Mucosa of descending colon (tissue), 3 donors: ENCODE results near the gene RAB23. TPM values are rescaled to one million over a fixed set of nuclear protein-coding genes. Genes with fewer than 3 reads are reported as not detected.

Experiments used
- ATAC-seq: fragments of 200-7000 bp; cut with Tn5 transposase; one replicate; pipeline ENCODE4 v1.9.1; 2020; ENCODE audit warnings: mild to moderate bottlenecking, moderate library complexity
- DNase-seq, 3 donors: peaks; one replicate each; pipeline ENCODE4 v3.0.0-alpha.2; 2020
- H3K36me3 ChIP-seq: fragments of 200-600 bp; one replicate; pipeline ENCODE4 v1.8.0; 2021; ENCODE audit warnings: low read depth, mild to moderate bottlenecking
- H3K4me1 ChIP-seq: fragments of 200-600 bp; one replicate; pipeline ENCODE4 v1.8.0; 2021; ENCODE audit warnings: low read depth, mild to moderate bottlenecking
- H3K4me3 ChIP-seq: fragments of 200-600 bp; one replicate; pipeline ENCODE4 v1.8.0; 2021; ENCODE audit warnings: mild to moderate bottlenecking
- H3K9me3 ChIP-seq: fragments of 200-600 bp; one replicate; pipeline ENCODE4 v1.8.0; 2021; ENCODE audit warnings: mild to moderate bottlenecking
- intact Hi-C, 2 donors: fragments of 100-400 bp; cut with DNase I in 1 of 2; cut with micrococcal nuclease in 1 of 2; formaldehyde crosslinking; loops; one replicate each; pipeline versions ENCODE4 v1.11.0 to v1.11.1; 2022; cut with DNase I, micrococcal nuclease
- total RNA-seq, 3 donors: library from RNA; stranded (reverse); fragmentation: NEBNext Ultra II Directional in 2 of 3; extraction: Animal tissue kit (Norgen Biotek cat#: 25700) in 2 of 3; gene quantifications; one replicate each; pipeline versions ENCODE4 v1.2.1 to v1.2.4, GENCODE V29; 2021 to 2023
- TF ChIP-seq, protein P1 (sequence below): fragments of 200-600 bp; IDR thresholded peaks from one replicate; pipeline ENCODE4 v1.8.0; 2022; ENCODE audit warnings: antibody characterized with exemption, mild to moderate bottlenecking
- donor health status: DM: no; HTN: no; CAD: no; lungs with moderate emphysema.
- donor health status: DM: no; HTN: no; CAD: no.
- donor health status: DM: no; HTN: yes; CAD: no.

The RAB23 gene
- total RNA-seq, 3 donors from 2014 or later = 2.9 to 109 (median 8.7) TPM

DNA sequence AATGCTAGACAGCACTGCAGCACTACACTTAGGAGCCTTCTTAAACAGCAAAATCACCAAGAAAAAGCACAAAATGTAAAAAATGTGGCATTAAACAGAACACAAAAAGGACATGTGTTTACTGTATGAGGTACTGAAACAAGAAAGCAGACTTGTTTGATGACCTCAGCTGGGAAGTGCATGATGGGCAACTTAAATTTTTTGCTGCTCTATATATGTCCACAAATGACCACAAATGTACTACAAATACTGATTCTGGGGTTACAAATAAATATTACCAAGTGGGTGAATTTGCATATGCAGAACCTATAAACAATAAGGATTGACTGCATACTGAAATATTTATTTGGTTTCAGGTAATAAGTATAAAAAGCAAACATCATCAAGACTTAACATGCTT lies 13.1 kb downstream of the RAB23 start:
- no peaks in the 10 kb centered on the region for H3K9me3 ChIP-seq
- TF ChIP-seq, protein P1, sequence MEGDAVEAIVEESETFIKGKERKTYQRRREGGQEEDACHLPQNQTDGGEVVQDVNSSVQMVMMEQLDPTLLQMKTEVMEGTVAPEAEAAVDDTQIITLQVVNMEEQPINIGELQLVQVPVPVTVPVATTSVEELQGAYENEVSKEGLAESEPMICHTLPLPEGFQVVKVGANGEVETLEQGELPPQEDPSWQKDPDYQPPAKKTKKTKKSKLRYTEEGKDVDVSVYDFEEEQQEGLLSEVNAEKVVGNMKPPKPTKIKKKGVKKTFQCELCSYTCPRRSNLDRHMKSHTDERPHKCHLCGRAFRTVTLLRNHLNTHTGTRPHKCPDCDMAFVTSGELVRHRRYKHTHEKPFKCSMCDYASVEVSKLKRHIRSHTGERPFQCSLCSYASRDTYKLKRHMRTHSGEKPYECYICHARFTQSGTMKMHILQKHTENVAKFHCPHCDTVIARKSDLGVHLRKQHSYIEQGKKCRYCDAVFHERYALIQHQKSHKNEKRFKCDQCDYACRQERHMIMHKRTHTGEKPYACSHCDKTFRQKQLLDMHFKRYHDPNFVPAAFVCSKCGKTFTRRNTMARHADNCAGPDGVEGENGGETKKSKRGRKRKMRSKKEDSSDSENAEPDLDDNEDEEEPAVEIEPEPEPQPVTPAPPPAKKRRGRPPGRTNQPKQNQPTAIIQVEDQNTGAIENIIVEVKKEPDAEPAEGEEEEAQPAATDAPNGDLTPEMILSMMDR = no peak
- H3K4me3 ChIP-seq = no peak overlapping the region
- no peak for DNase-seq
- no peaks in the 10 kb centered on the region for H3K36me3 ChIP-seq
- ATAC-seq = no peak
- H3K4me1 ChIP-seq = no peaks in the 10 kb centered on the region
- intact Hi-C loops = no loop called here

DNA sequence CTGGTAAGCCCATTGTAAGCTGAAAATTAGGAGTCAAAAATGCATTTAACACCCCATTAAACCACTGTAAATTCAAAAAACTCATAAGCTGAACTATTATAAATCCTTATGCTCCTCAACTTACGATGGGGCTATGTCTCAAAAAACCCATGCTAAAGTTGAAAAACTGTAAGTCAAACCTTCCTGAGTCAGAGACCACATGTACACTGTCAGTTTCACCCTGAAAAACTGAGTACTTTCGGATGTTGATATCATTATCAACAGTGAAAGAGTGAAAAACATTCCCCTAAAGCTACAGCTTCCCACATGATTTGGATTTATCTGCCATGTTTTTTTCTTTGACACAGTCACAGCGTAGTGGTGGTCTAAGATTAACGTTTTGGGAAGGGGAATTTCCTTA lies 14.2 kb downstream of the RAB23 start:
- TF ChIP-seq, protein P1 = no peak
- H3K9me3 ChIP-seq = no peaks in the 10 kb centered on the region
- no peak for ATAC-seq
- DNase-seq = no peak
- H3K36me3 ChIP-seq = no peaks in the 10 kb centered on the region
- intact Hi-C loops = no loop called here
- H3K4me1 ChIP-seq = no peaks in the 10 kb centered on the region
- H3K4me3 ChIP-seq = no peak overlapping the region

DNA sequence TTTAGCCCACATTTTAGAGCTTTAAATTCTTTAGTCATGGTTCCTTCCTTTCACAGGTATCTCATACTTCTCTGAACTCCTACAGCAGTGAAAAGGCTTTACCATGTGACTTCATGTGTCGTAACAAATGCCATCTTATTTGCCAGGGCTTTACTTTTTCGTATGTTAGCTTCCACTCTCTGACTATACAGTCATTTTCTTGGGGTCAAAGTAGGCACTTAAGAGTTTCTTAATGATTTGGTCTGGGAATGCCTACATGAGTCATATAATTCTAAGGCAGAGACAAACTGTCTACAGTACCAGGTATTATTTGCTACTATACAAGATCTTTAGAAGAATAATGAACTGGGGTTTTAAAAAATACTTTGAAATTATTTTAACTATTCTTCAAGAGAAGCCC lies 15.0 kb downstream of the RAB23 start:
- Histone ChIP-seq H3K4me1 (no peaks in the 10 kb centered on the region), H3K36me3 (no peaks in the 10 kb centered on the region), H3K9me3 (no peaks in the 10 kb centered on the region), H3K4me3 (no peak overlapping the region)
- no peak for ATAC-seq
- intact Hi-C loops = no loop called here
- TF ChIP-seq, protein P1 = no peak
- no peak for DNase-seq

DNA sequence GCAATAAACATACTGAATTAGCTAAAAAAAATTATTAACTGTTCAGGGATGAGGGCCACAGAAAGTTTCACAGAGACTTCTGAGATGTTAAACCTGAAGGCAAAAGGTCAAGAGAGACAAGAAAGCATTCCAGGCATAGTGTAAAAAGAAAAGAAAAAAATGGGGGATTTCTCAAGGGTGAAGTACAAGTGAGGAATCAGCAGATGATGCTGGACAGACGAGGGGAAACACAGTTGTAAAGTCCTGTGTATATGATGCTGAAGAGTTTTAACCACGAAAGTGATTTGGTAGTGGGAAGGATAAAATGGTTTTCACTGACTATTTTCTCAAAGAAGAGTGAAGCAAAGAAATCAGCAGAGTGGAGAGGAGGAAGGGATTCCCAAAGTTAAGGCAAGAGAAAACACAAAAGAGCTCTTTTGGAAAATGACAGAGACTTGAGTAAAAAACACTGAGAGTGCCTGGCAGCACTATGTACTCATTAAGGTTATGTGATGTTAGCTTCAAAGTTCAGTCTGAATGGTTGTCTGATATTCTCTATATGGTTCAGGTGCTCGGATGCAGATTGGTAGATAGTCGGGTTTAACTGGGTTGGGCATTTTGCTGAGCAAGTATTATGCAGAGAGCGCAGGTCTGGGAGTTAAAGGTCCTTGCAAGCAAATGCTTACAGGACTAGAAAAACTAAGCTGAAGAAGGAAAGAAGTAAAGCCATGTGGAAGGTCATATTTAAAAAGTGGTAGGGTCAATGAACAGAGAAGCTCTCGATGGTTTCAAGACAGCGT lies 16.4 kb downstream of the RAB23 start:
- H3K4me1 ChIP-seq = no peaks in the 10 kb centered on the region
- no peaks in the 10 kb centered on the region for H3K9me3 ChIP-seq
- ATAC-seq = no peak
- H3K4me3 ChIP-seq = no peak overlapping the region
- DNase-seq = no peak
- no peaks in the 10 kb centered on the region for H3K36me3 ChIP-seq
- TF ChIP-seq, protein P1 = no peak
- intact Hi-C loops = no loop called here

DNA sequence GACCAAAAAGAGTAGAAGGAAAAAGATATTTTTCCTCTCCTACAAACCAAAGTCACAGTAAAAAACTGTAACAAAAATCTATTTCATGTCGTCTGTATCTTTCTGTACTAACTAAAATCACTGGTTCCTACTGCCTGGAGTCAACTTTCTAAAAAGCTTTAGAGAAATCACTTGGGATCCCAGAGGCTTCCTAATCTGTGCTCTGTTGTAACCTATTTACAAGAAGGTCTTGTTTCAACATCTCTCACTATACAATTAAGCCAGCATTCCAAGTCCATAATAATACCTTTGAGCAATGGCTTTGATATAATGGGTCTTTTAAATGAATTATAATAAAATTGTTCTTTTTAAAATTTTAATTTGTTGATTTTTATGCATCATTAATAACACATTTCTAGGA lies 20.4 kb downstream of the RAB23 start:
- no peak overlapping the region for H3K4me3 ChIP-seq
- no peaks in the 10 kb centered on the region for H3K9me3 ChIP-seq
- intact Hi-C loops = no loop called here
- TF ChIP-seq, protein P1 = no peak
- ATAC-seq (no peak), DNase-seq (no peak)
- H3K36me3 ChIP-seq = no peaks in the 10 kb centered on the region
- H3K4me1 ChIP-seq = no peaks in the 10 kb centered on the region
